ENCODE measurements around the gene PURA. TPM values are rescaled to one million over a fixed set of nuclear protein-coding genes. Genes with fewer than 3 reads are reported as not detected.

PURA gene
- total and polyA plus RNA-seq, 2 of the 4 experiments (the other 2 are of a cell fraction): 3.8 to 5.6 TPM

DNA sequence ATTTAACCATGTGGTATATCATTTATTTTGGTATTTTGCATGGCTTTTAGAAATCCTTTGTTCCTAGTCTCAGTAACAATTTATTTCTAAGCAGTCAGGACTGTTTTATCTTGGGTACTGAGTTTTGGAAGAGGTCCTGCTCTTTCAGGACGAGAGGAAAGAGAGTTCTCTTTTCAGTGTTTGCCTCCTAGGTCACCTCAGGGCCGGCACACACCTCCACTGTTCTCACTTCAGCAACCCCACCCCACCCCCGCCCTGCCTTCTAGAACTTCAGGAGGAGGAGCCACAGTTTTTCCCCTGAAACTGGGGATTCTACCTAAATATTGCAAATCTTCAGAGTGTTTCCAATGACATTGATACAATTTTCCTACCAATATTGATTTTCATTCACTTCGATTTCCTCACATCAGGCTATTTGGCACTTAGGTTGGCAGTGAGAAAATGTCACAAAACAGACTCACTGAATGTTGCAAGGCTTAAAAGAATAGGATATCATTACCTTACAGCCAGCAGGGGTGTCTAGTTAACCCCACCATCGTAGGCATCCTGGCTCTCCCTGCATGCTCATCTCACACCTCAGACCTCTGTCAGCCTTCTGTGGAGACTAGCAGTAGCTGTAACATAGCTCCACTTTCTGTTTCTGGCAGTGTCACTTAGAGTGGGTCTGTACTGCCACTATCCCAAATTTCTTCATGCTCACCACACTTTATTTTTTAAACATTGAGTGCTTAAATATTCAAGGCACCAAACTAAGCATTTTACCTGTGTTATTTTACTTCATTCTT lies 17.2 kb downstream of the PURA start (continued):
- no peak for TF ChIP-seq FOS (IDR thresholded peaks at IDR 0.05; ENCODE audit: low read depth, low read length)

- ChIA-PET POLR2A (ENCODE audit: unreplicated experiment) (interaction anchor here (1.1 kb wide), 1 partner anchor 25 kb away, joined by 5 read pairs; no protein-coding TSS in a partner anchor), CTCF (interaction anchor here (0.6 to 1.5 kb wide), 4 partner anchors 12 to 17 kb away, joined by 3 to 9 read pairs (median 4); no protein-coding TSS in a partner anchor)
- Histone ChIP-seq H4K91ac (ENCODE audit: insufficient read depth, low read depth, low read length) (peak overlapping the region; percentile 13; the same call in 1 of the 2 replicates), H3K4me3 (ENCODE audit: insufficient read depth, low read depth, low read length) (no peak overlapping the region), H4K5ac (ENCODE audit: low read depth, low read length) (no peak overlapping the region), H3K18ac (ENCODE audit: low read depth, low read length) (no peak overlapping the region), H2BK120ac (ENCODE audit: low read depth, low read length) (peak overlapping the region; percentile 73), H3K9me1 (ENCODE audit: insufficient read depth, low read length) (peaks cover 28% of the 10 kb centered on the region), H4K8ac (ENCODE audit: low read depth in 2 of 2, low read length in 2 of 2) (peak overlapping the region in 1 of 2 experiments; percentile 86; a peak in 2 of 4 replicates), H3K14ac (replicated peaks; ENCODE audit: low read depth, low read length) (peak overlapping the region; percentile 77), H2BK15ac (ENCODE audit: low read depth, low read length) (peak overlapping the region; percentile 46; the same call in 2 of the 3 replicates), H2AK5ac (ENCODE audit: low read depth, low read length) (peak overlapping the region; percentile 72; the same call in 1 of the 2 replicates), H2AK9ac (replicated peaks; ENCODE audit: low read depth, low read length, poor library complexity) (peak overlapping the region; percentile 29), H3K36me3 (ENCODE audit: control insufficient read depth, insufficient read depth, low read length) (no peaks in the 10 kb centered on the region), H3K4me1 (ENCODE audit: control insufficient read depth, insufficient read depth, low read length) (peaks cover 16% of the 10 kb centered on the region), H3K9ac (ENCODE audit: low read depth, low read length) (no peak overlapping the region), H2AFZ (replicated peaks; ENCODE audit: low read length, poor library complexity) (peak overlapping the region; percentile 68), H3K56ac (ENCODE audit: extremely low read depth, insufficient read depth, low read length) (no peak overlapping the region), H2BK20ac (ENCODE audit: low read depth, low read length) (peak overlapping the region; percentile 79), H3K4ac (ENCODE audit: low read depth, low read length) (peak overlapping the region; percentile 77; the same call in 1 of the 2 replicates), H3K27ac (ENCODE audit: insufficient read depth, low read length) (no peak overlapping the region; the same call in 1 of the 2 replicates), H2BK5ac (ENCODE audit: low read depth, low read length, poor library complexity, severe bottlenecking) (peak overlapping the region; percentile 75), H3K9me3 (ENCODE audit: control insufficient read depth, insufficient read depth, low read length) (no peaks in the 10 kb centered on the region), H3K79me1 (ENCODE audit: low read depth in 1 of 2, low read length in 2 of 2) (peaks cover 27 to 66% of the 10 kb centered on the region in 2 experiments), H3K4me2 (ENCODE audit: low read depth, low read length) (peak overlapping the region; percentile 73; the same call in 1 of the 2 replicates), H3K23ac (ENCODE audit: low read depth, low read length) (peak overlapping the region; percentile 76), H3K27me3 (ENCODE audit: control insufficient read depth, insufficient read depth, low read length) (no peaks in the 10 kb centered on the region), H4K20me1 (ENCODE audit: insufficient read depth, low read length) (peaks cover 21% of the 10 kb centered on the region)
- WGBS, 2 experiments (ENCODE audit: extremely low coverage in 2 of 2, insufficient read length in 1 of 2): no CpG with 5 or more reads among the region's 3 CpGs
- dilution Hi-C loops (cut with HindIII; ENCODE audit: low sequenced_read_pairs, unreplicated experiment) (no loop called here), in situ Hi-C loops (cut with MboI; ENCODE audit: low sequenced_read_pairs) (no loop called here), intact Hi-C loops (cut with micrococcal nuclease) (no loop called here)
- ATAC-seq (ENCODE audit: low read depth) (peak; percentile 98), DNase-seq (peak; percentile 97)
- no TSS peak for BruUV-seq (replicated peaks)
- TF ChIP-seq MAFK (IDR thresholded peaks at IDR 0.05; ENCODE audit: low read depth, low read length) (no peak), CEBPB (IDR thresholded peaks at IDR 0.05; ENCODE audit: low read depth, low read length) (peak; percentile 36; the same call in 1 of the 2 replicates), NFE2L2 (IDR thresholded peaks at IDR 0.05; ENCODE audit: low read depth, low read length) (no peak), CTCF (conservative IDR thresholded peaks at IDR 0.05; ENCODE audit: low read depth, low read length) (no peak), MAZ (IDR thresholded peaks at IDR 0.05; ENCODE audit: borderline replicate concordance, low read depth, low read length) (peak; percentile 58), FOS (IDR thresholded peaks at IDR 0.05; ENCODE audit: low read depth, low read length) (no peak), RFX5 (IDR thresholded peaks at IDR 0.05; ENCODE audit: low read depth, low read length) (no peak), ELK1 (IDR thresholded peaks at IDR 0.05; ENCODE audit: borderline replicate concordance, low read depth, low read length) (no peak), MXI1 (IDR thresholded peaks at IDR 0.05; ENCODE audit: borderline replicate concordance, low read depth, low read length) (no peak), CHD1 (IDR thresholded peaks at IDR 0.05; ENCODE audit: low read depth, low read length) (no peak), POLR2A (IDR thresholded peaks at IDR 0.05; ENCODE audit: low read depth, low read length) (no peak), RAD21 (IDR thresholded peaks at IDR 0.05; ENCODE audit: low read length) (no peak), SMC3 (IDR thresholded peaks at IDR 0.05; ENCODE audit: low read depth, low read length) (no peak)
Measured at GRCh38 chr5:140131967-140132409, 18.1 kb downstream of the PURA start.
